WTC11 (cell line): Measurements from ENCODE around the gene NEURL1B. TPM values are rescaled to one million over a fixed set of nuclear protein-coding genes. Genes with fewer than 3 reads are reported as not detected.

Experiments
- ATAC-seq: fragments of 200-7000 bp; cut with Tn5 transposase; 2 replicates; pipeline ENCODE4 v1.10.0; 2021; ENCODE audit warnings: mild to moderate bottlenecking, moderate library complexity
- CTCF ChIA-PET: fragments of 300-600 bp; sonication (Branson Sonifier 250); formaldehyde crosslinking; loops from one replicate; lab custom pipeline; 2021; ENCODE audit warnings: antibody characterized with exemption; lab: Charles Lee
- POLR2A ChIA-PET: fragments of 350-600 bp; sonication (Branson Sonifier 250); formaldehyde crosslinking; loops from one replicate; lab custom pipeline; 2021; ENCODE audit warnings: antibody characterized with exemption; lab: Charles Lee
- DNase-seq: peaks from one replicate; pipeline ENCODE4 v3.0.0; 2021; ENCODE audit warnings: low spot score
- H3K27ac Mint-ChIP-seq: 2 replicates; pipeline ENCODE4 v1.8.0; 2021; ENCODE audit warnings: mixed read lengths
- H3K27me3 Mint-ChIP-seq: 2 replicates; pipeline ENCODE4 v1.8.0; 2021; ENCODE audit warnings: low read depth, mild to moderate bottlenecking, moderate library complexity, mixed read lengths
- H3K36me3 Mint-ChIP-seq: 2 replicates; pipeline ENCODE4 v1.8.0; 2021; ENCODE audit warnings: mixed read lengths
- H3K4me1 Mint-ChIP-seq: 2 replicates; pipeline ENCODE4 v1.8.0; 2022; ENCODE audit warnings: mixed read lengths
- H3K4me3 Mint-ChIP-seq: 2 replicates; pipeline ENCODE4 v1.8.0; 2021; ENCODE audit warnings: mild to moderate bottlenecking, moderate library complexity, mixed read lengths
- H3K9me3 Mint-ChIP-seq: 2 replicates; pipeline ENCODE4 v1.8.0; 2021; ENCODE audit warnings: mixed read lengths
- ATF1 ChIP-seq: sonication (generic); formaldehyde crosslinking; IDR thresholded peaks from 2 replicates; pipeline ENCODE4 v1.8.1; 2023; ENCODE audit warnings: mild to moderate bottlenecking, moderate library complexity, missing genetic modification reagents
- E2F4 ChIP-seq: sonication (generic); formaldehyde crosslinking; IDR thresholded peaks from 2 replicates; pipeline ENCODE4 v1.8.1; 2022; ENCODE audit warnings: low read depth, mild to moderate bottlenecking, moderate library complexity, missing genetic modification reagents, borderline replicate concordance
- ELF4 ChIP-seq: sonication (generic); formaldehyde crosslinking; IDR thresholded peaks from 2 replicates; pipeline ENCODE4 v1.8.1; 2022; ENCODE audit warnings: low read depth, mild to moderate bottlenecking, moderate library complexity, missing genetic modification reagents
- ESRRA ChIP-seq: sonication (generic); formaldehyde crosslinking; IDR thresholded peaks from 2 replicates; pipeline ENCODE4 v1.8.1; 2022; ENCODE audit warnings: mild to moderate bottlenecking, missing genetic modification reagents, borderline replicate concordance
- FOXJ3 ChIP-seq: sonication (generic); formaldehyde crosslinking; IDR thresholded peaks from 2 replicates; pipeline ENCODE4 v1.9.0; 2021; ENCODE audit warnings: missing genetic modification reagents, mild to moderate bottlenecking, borderline replicate concordance
- GRHL2 ChIP-seq: fragments of 250-450 bp; sonication (Bioruptor Pico); IDR thresholded peaks from 2 replicates; pipeline ENCODE4 v1.8.0; 2022; ENCODE audit warnings: mild to moderate bottlenecking, moderate library complexity; ENCODE audit not compliant: insufficient replicate concordance, severe bottlenecking
- IRF2 ChIP-seq: sonication (generic); formaldehyde crosslinking; IDR thresholded peaks from 2 replicates; pipeline ENCODE4 v1.8.0; 2022; ENCODE audit warnings: low read depth, missing genetic modification reagents, borderline replicate concordance
- JUN ChIP-seq: sonication (generic); formaldehyde crosslinking; IDR thresholded peaks from 2 replicates; pipeline ENCODE4 v1.8.0; 2023; ENCODE audit warnings: mild to moderate bottlenecking, missing genetic modification reagents
- MLX ChIP-seq: sonication (generic); formaldehyde crosslinking; IDR thresholded peaks from 2 replicates; pipeline ENCODE4 v1.8.1; 2023; ENCODE audit warnings: mild to moderate bottlenecking, missing genetic modification reagents, moderate library complexity
- MXD4 ChIP-seq: fragments of 250-450 bp; sonication (Bioruptor Pico); IDR thresholded peaks from 2 replicates; pipeline ENCODE4 v1.8.0; 2021; ENCODE audit warnings: mild to moderate bottlenecking, moderate library complexity, borderline replicate concordance
- MYBL2 ChIP-seq: sonication (generic); formaldehyde crosslinking; IDR thresholded peaks from 2 replicates; pipeline ENCODE4 v1.8.1; 2023; ENCODE audit warnings: mild to moderate bottlenecking, moderate library complexity, missing genetic modification reagents
- NFATC4 ChIP-seq: fragments of 250-450 bp; sonication (Bioruptor Pico); IDR thresholded peaks from 2 replicates; pipeline ENCODE4 v1.9.0; 2021; ENCODE audit warnings: mild to moderate bottlenecking
- SOX15 ChIP-seq: fragments of 250-450 bp; sonication (Bioruptor Pico); IDR thresholded peaks from 2 replicates; pipeline ENCODE4 v1.9.0; 2021; ENCODE audit warnings: mild to moderate bottlenecking
- TP53 ChIP-seq: sonication (generic); formaldehyde crosslinking; IDR thresholded peaks from 2 replicates; pipeline ENCODE4 v1.8.1; 2023; ENCODE audit warnings: mild to moderate bottlenecking, missing genetic modification reagents
- ZBTB21 ChIP-seq: sonication (generic); formaldehyde crosslinking; IDR thresholded peaks from 2 replicates; pipeline ENCODE4 v1.8.1; 2023; ENCODE audit warnings: mild to moderate bottlenecking, missing genetic modification reagents, borderline replicate concordance
- ZNF121 ChIP-seq: sonication (generic); formaldehyde crosslinking; IDR thresholded peaks from 2 replicates; pipeline ENCODE4 v1.8.0; 2023; ENCODE audit warnings: missing genetic modification reagents
- ZNF219 ChIP-seq: sonication (generic); formaldehyde crosslinking; IDR thresholded peaks from 2 replicates; pipeline ENCODE4 v1.8.0; 2023; ENCODE audit warnings: missing genetic modification reagents, mild to moderate bottlenecking, borderline replicate concordance
- ZNF263 ChIP-seq: sonication (generic); formaldehyde crosslinking; IDR thresholded peaks from 2 replicates; pipeline ENCODE4 v1.8.1; 2022; ENCODE audit warnings: low read depth, mild to moderate bottlenecking, moderate library complexity, missing genetic modification reagents
- ZNF396 ChIP-seq: fragments of 250-450 bp; sonication (Bioruptor Pico); IDR thresholded peaks from 2 replicates; pipeline ENCODE4 v1.8.0; 2021; ENCODE audit warnings: mild to moderate bottlenecking, moderate library complexity, borderline replicate concordance
- ZNF532 ChIP-seq: fragments of 250-450 bp; sonication (Bioruptor Pico); IDR thresholded peaks from 2 replicates; pipeline ENCODE4 v1.9.0; 2021; ENCODE audit warnings: mild to moderate bottlenecking, borderline replicate concordance
- total RNA-seq: library from RNA; stranded (reverse); gene quantifications from 3 replicates; pipeline ENCODE4 v1.2.3, GENCODE V29; 2021
- TF ChIP-seq, protein P1 (sequence below): sonication (generic); formaldehyde crosslinking; IDR thresholded peaks from 2 replicates; pipeline ENCODE4 v1.8.0; 2022; ENCODE audit warnings: missing genetic modification reagents
- TF ChIP-seq, protein P2 (sequence below): sonication (generic); formaldehyde crosslinking; IDR thresholded peaks from 2 replicates; pipeline ENCODE4 v1.8.1; 2022; ENCODE audit warnings: mild to moderate bottlenecking, missing genetic modification reagents, moderate library complexity, borderline replicate concordance

The NEURL1B gene
- total RNA-seq, 1 experiment from 2014 or later = 9.8 TPM

DNA sequence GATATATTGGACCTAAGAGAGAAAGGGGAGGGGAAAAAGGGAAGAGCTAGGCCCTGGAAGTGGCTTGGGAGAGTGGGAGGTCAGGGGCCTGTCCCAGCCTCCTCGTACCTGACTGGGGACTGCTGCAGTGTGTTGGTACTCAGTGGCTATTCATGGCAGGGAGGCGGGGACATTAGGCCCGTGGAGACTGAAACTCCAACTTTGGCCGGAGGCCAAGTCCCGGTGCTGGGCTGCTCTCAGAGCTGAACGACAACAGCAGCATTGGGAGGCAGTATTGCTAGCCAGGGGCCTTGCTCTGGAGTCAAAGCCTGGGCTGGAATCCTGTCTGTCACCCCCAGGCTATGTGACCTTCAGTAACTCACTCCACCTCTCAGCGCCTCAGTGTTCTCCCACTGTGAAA is 37.8 kb downstream of the NEURL1B start:
- Mint-ChIP-seq H3K36me3 (0 out of 2 replicates have a peak, but pooled peaks cover 2% of the 10 kb centered on the region), H3K9me3 (no peaks in the 10 kb centered on the region), H3K4me1 (peaks cover 16% of the 10 kb centered on the region), H3K4me3 (no peak overlapping the region), H3K27ac (no peak overlapping the region), H3K27me3 (peaks cover 17% of the 10 kb centered on the region)
- POLR2A ChIA-PET = no interaction called here
- CTCF ChIA-PET = interaction anchor here (0.8 kb wide), 1 partner anchor 8 kb away, joined by 4 read pairs; no protein-coding TSS in a partner anchor
- no peak for ATAC-seq
- TF ChIP-seq, protein P1, sequence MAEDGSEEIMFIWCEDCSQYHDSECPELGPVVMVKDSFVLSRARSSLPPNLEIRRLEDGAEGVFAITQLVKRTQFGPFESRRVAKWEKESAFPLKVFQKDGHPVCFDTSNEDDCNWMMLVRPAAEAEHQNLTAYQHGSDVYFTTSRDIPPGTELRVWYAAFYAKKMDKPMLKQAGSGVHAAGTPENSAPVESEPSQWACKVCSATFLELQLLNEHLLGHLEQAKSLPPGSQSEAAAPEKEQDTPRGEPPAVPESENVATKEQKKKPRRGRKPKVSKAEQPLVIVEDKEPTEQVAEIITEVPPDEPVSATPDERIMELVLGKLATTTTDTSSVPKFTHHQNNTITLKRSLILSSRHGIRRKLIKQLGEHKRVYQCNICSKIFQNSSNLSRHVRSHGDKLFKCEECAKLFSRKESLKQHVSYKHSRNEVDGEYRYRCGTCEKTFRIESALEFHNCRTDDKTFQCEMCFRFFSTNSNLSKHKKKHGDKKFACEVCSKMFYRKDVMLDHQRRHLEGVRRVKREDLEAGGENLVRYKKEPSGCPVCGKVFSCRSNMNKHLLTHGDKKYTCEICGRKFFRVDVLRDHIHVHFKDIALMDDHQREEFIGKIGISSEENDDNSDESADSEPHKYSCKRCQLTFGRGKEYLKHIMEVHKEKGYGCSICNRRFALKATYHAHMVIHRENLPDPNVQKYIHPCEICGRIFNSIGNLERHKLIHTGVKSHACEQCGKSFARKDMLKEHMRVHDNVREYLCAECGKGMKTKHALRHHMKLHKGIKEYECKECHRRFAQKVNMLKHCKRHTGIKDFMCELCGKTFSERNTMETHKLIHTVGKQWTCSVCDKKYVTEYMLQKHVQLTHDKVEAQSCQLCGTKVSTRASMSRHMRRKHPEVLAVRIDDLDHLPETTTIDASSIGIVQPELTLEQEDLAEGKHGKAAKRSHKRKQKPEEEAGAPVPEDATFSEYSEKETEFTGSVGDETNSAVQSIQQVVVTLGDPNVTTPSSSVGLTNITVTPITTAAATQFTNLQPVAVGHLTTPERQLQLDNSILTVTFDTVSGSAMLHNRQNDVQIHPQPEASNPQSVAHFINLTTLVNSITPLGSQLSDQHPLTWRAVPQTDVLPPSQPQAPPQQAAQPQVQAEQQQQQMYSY (CRISPR knock-in tag) = no peak
- no peak for TF ChIP-seq ESRRA (CRISPR knock-in tag)
- TF ChIP-seq ZBTB21 (CRISPR knock-in tag) = no peak
- no peak for TF ChIP-seq MYBL2 (CRISPR knock-in tag)
- TF ChIP-seq, protein P2, sequence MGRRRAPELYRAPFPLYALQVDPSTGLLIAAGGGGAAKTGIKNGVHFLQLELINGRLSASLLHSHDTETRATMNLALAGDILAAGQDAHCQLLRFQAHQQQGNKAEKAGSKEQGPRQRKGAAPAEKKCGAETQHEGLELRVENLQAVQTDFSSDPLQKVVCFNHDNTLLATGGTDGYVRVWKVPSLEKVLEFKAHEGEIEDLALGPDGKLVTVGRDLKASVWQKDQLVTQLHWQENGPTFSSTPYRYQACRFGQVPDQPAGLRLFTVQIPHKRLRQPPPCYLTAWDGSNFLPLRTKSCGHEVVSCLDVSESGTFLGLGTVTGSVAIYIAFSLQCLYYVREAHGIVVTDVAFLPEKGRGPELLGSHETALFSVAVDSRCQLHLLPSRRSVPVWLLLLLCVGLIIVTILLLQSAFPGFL = no peak
- TF ChIP-seq TP53 (CRISPR knock-in tag) = no peak
- TF ChIP-seq SOX15 (CRISPR knock-in tag) = no peak
- TF ChIP-seq NFATC4 (CRISPR knock-in tag) = no peak
- DNase-seq = no peak

GRCh38 chr5:172679628-172680212 is 38.7 kb downstream of the NEURL1B start:
- Mint-ChIP-seq H3K27ac (no peak overlapping the region), H3K4me3 (no peak overlapping the region), H3K36me3 (0 out of 2 replicates have a peak, but pooled peaks cover 2% of the 10 kb centered on the region), H3K4me1 (peaks cover 20% of the 10 kb centered on the region), H3K27me3 (peaks cover 24% of the 10 kb centered on the region), H3K9me3 (no peaks in the 10 kb centered on the region)
- ATAC-seq (no peak), DNase-seq (no peak)
- ChIA-PET CTCF (interaction anchor here (0.8 kb wide), 1 partner anchor 9 kb away, joined by 4 read pairs; no protein-coding TSS in a partner anchor), POLR2A (no interaction called here)
- TF ChIP-seq JUN = no peak
- no peak for TF ChIP-seq E2F4 (CRISPR knock-in tag)
- TF ChIP-seq IRF2 (CRISPR knock-in tag) = no peak
- TF ChIP-seq ZNF121 (CRISPR knock-in tag) = no peak
- no peak for TF ChIP-seq MXD4 (CRISPR knock-in tag)
- TF ChIP-seq ZNF219 (CRISPR knock-in tag) = no peak
- no peak for TF ChIP-seq SOX15 (CRISPR knock-in tag)
- no peak for TF ChIP-seq MLX (CRISPR knock-in tag)
- TF ChIP-seq ZNF263 (CRISPR knock-in tag) = no peak
- TF ChIP-seq ATF1 (CRISPR knock-in tag) = no peak
- no peak for TF ChIP-seq ESRRA (CRISPR knock-in tag)
- TF ChIP-seq FOXJ3 (CRISPR knock-in tag) = no peak
- TF ChIP-seq GRHL2 (CRISPR knock-in tag) = no peak
- no peak for TF ChIP-seq ZBTB21 (CRISPR knock-in tag)
- no peak for TF ChIP-seq ZNF396
- no peak for TF ChIP-seq ELF4 (CRISPR knock-in tag)
- TF ChIP-seq ZNF532 (CRISPR knock-in tag) = no peak
